GM21447 (cell line): ENCODE measurements around the gene RNF157.

Experiments
- ATAC-seq: cut with Tn5 transposase; IDR thresholded peaks from one replicate; pipeline ENCODE4 v1.9.1; 2021; ENCODE audit not compliant: unreplicated experiment

Gene RNF157

GRCh38 chr17:76145231-76146052, 94.9 kb downstream of the RNF157 start:
- no peak for ATAC-seq

GRCh38 chr17:76142585-76143041, 97.7 kb downstream of the RNF157 start:
- no peak for ATAC-seq

DNA sequence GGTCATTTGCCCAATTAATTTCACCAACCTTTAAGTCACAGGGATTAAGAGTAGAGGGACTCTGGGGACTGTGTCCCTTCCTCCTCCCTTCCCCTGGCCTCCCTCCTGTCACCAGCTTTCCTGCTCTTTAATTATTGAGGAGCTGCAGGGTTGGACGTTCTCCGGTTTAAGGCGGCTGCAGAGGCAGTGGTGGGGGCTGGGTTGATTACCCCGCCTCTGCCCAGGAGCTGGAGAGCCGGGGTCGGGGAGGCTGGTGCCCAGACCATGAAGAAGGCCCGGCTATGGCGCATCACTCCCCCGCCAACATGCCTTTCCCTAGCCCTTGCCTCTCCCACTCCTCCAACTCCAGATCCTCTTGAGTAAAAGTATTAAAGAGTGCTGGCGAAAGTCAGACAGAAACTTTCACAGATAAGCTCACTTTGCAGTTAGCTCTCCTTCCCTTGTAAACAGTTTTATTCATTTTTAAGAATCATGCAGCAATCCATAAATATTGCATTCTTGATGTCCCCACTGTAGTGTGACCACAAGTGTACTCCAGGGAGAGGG, 98.2 kb downstream of the RNF157 start:
- no peak for ATAC-seq

DNA sequence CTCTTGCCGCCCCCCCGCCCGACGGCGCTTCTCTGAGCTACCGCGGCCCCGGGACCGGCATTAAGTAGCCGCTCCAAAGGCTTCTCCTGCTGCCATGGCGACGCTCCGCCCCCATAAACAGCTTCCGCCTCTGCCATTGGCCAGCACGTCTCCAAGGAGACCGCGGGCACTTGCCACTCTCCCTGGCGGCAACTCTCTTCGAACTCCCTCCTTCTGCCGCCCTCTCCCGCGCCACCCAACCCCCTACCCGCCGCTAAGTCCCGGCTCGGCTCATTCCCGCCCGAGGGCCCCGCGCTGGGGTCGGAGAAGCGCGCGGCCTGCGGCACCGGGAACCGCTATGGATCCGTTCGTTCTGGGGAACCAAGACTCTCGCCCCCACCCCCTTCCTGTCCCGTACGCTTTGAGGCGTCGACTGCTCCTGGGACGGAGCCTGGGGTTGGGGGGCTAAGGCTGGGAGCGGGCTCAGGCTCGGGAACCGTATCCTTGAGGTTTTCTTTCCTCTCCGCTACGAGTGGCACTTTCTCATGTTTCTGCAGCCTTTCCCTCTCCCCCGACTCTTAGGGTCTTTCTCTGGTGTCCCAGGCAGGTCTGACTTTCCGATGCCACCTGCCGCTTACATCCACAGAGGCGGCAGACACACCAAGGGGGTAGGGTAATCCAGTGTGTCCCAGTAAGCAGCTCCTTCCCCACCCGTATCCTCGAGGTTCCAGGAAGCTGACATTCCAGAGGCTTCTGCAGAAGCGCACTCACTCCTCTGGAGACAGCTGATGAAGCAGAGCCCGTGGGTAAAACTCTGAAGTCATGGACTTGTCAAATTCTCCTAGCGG, 98.9 kb downstream of the RNF157 start, which contains the start of gene FOXJ1:
FOXJ1 (minus strand) TSS at position 34 of the 827 bp plus-strand sequence. CDS start 850 bp downstream, outside the sequence.
- ATAC-seq = peak; percentile 64

DNA sequence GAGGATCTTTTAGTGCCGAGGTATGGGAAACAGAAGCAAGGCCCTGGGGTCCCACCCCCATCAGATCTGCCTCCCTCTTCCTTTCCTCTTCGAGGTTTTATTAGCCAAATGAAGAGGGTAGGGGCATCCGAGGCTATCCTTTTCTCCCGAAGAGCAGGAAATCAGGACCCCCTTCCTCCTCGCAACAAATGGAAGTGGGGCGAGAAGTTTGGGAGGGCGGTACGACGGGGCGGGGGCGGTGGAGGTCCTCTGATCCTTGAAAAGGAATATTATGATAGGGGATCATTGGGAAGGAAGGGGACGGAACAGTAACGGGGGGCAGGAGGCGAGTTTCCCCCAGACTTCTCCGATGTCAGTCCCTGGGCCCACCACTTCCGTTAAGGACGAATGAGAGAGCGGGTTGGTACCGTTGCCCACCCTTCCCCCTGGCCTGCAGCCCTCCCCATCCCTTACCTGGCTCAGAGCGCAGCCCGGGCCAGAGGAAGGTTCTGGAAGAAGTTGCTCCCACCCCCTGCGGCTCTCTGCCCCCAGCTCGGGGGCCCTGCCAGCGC, 99.6 kb downstream of the RNF157 start:
- no peak for ATAC-seq

GRCh38 chr17:76139801-76140660, 100.3 kb downstream of the RNF157 start:
- ATAC-seq = no peak

GRCh38 chr17:76138896-76139752, 101.2 kb downstream of the RNF157 start:
- ATAC-seq = no peak

DNA sequence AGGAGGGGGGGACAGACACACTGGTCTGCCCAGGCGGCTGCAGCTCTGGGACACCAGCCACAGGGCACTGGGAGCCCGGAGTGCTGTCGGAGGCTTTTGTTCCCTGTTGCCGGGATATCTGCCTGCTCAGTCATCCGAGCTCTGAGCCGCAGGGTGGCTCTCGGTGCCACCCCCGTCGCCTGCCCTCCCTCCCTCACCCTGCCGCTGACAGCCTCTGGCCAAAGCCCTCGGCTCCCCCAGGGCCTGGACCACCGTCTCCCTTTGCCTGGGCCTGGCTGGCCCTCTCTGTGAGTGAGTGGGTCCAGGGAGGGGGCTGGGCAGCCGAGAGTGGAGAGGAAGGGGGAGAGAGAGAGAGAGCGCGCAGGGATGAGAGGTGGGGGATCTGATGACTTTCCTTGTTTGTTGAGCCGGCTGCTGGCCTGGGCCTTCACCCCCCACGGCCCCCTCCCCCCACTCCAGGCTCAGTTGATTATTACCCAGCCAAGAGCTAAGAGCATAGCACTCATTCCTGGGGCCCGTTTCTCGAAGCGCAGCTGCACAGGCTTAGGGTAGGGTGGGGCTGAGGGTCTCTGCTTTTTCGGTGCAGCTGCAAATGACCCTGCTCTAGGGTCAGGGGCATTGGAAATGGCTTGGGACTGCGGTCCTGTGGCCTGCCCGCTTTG, 101.9 kb downstream of the RNF157 start:
- ATAC-seq = no peak

- no peak for ATAC-seq
These were observed 102.7 kb downstream of the RNF157 start for GRCh38 chr17:76137351-76138233.

DNA sequence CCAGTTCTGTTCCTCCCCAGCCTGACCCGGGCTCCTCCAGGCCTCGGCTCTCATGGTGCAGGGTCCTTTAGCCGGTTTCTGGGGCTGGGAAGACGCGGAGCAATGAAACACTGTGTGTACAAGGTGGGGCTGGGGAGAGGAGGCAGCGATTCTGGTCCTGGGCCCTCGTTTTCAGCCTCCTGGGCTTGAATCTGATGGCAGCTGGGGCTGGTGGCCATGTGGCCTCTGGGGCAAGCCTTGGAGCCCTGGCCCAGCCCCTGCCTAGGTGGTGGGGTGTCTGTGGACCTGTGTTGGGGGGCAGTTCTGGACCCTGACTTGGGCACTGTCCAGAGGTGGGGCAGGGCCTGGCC, 103.3 kb downstream of the RNF157 start:
- no peak for ATAC-seq

DNA sequence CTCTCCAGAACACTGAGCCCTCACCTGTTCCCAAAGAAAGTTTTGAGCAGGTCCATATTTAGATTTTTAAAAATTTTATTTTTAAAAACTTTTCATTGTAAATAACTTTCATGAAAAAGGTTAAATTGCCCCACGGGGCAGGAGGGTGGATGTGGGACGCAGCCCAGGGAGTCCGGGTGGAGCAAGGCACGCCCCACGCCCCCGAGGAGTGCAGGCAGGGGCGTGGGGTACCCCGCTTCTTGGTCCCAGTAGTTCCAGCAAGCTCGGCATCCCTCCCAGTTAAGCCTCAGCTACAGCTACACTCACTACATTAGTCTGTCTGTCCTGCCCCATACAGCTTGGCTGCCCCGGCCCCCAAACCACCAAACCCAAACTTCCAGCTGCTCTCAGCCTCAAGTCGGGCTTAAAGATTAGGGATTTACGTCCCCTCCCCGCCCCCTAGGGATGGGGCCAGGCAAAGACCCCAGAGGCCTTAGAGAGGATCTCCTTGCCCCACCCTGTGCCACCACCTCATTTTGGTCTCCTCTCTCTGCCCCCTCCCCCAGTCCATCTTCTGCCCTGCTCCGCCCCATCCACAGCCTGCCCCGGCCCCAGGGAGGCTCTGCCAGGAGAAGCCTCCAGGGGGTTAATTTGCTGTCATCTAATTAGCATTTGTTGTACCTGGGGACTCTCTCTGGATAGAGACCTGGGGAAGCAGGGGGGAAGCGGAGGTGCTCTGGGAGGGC, 103.9 kb downstream of the RNF157 start:
- no peak for ATAC-seq

- ATAC-seq = no peak
These were observed 104.5 kb downstream of the RNF157 start for GRCh38 chr17:76135810-76136188.

DNA sequence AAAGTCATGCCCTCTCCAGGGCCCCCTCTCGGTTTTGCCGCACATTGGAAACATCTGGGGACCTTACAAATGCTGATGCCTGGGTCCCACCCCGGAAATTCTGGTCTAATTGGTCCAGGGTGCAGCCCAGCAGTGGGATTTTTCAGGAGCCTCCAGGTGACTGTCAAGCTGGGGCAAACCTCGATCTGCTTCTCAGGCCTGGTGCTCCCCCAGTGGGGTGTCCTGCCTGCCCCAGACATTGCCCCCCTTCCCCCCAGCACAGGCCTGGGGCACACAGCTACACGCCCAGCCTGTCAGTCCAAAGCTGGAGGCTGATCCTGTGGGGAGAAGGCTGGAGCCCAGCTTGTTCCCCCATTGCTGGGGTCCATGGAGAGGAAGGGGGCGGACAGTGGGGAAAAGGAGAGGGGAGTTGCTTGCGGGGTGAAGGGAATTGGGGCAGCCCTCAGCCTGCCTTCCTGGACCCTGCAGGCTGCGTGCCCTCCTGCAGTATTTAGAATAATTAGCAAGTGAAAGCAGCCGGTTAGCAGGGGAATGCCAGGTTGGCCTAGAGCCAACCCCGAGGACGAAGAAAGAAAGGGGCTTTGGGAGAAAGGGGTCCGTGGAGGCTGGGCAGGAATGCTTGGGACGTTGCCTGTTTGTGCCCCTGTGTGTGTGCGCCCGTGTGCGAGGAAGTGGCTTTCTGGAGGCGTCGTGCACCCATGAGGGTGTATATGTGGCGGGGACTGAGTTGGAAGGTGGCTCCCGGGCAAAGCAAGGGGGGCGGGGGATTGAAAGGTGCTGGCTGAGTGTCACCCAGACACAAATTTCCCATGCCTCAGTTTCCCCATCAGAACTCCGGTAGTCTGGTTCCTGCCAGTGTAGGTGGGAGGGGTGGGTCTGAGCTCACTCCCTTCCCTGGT, 105.1 kb downstream of the RNF157 start:
- ATAC-seq = no peak

- no peak for ATAC-seq
These were observed 107.5 kb downstream of the RNF157 start for GRCh38 chr17:76132574-76133338.

DNA sequence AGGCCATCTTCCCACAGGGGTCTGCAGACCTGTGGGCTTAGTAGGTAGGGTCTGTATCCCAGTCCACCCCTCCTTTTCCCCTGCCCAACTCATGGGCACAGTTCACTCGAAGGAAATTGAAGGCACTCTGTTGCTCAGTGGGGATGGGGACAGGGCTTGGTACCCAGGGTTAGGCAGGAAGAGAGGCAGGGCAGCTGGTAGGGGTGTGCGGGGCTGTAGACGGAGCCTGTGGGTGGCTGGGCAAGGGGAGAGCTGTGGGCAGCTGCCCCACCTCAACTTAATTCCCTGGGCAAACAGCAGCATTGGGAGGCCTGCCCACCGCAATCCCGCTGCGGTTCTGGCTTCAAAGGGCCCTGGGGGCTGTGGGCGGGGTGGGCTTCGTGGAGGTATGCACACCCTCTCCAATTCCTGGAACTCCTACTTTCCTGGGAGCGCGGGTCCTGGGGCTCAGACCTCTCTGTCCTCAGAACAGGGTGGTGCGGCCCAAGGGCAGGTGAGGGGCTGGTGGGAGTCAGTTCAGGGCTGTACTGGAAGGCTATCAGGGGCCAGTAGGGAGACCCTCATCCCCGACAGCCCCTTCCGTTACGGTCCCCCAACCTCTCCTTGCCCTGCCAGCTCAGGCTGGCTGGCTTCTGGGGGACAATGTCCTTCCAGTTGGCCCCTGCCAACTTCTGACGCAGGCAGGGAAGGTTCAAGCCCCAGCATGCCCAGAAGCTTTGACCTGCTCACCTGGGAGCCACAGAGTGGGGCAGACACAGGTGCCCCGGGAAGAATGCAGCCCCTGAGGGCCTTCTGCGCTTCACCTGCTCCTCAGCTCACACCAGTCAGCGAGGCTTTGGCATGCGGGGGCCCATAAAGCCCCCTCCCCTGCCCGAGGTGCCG, 108.4 kb downstream of the RNF157 start:
- no peak for ATAC-seq
